SK-N-MC (cell line): ENCODE measurements around the gene PSMD1.

Source experiments
- EZH2 ChIP-seq: fragments of 200-600 bp; sonication (generic); IDR thresholded peaks from one replicate; pipeline ENCODE4 v1.6.1; 2017; ENCODE audit warnings: antibody characterized with exemption
- FOXP2 ChIP-seq: optimal IDR thresholded peaks from 2 replicates; pipeline ENCODE3; 2011; ENCODE audit warnings: mild to moderate bottlenecking, moderate library complexity; ENCODE audit not compliant: insufficient read depth; ENCODE audit errors: extremely low read length, control extremely low read depth
- POLR2AphosphoS5 ChIP-seq: IDR thresholded peaks from 2 replicates; pipeline ENCODE4 v1.6.1; 2012; ENCODE audit warnings: mild to moderate bottlenecking, low read depth, low read length, borderline replicate concordance

GRCh38 chr2:231013820-231014219 is 42.8 kb upstream of the PSMD1 start:
- TF ChIP-seq EZH2 (no peak), POLR2AphosphoS5 (no peak), FOXP2 (no peak)
